Adrenal gland (tissue), 5 donors: Measurements from ENCODE around the gene SLC9B2.

Experiments used
- POLR2A ChIP-seq, 2 donors: fragments of 450-650 bp; IDR thresholded peaks; one replicate each; pipeline ENCODE4 v1.6.1; 2017; ENCODE audit warnings: antibody characterized with exemption in 2 of 2, mild to moderate bottlenecking in 2 of 2, moderate library complexity in 1 of 2
- TF ChIP-seq, protein P1 (sequence below), 6 experiments: fragments of 450-650 bp in 4 of 6; fragments of 200-600 bp in 2 of 6; sonication (generic) in 1 of 6; IDR thresholded peaks; 1 replicate in 5 of 6; 2 replicates in 1 of 6; pipeline versions ENCODE4 v1.5.1 to v1.8.0; 2016 to 2021; ENCODE audit warnings: antibody characterized with exemption in 6 of 6, mild to moderate bottlenecking in 2 of 6, moderate library complexity in 1 of 6
- donor health status: DM: no; HTN: no; CAD: no.

GRCh38 chr4:103073792-103074438 lies 2.6 kb downstream of the SLC9B2 start:
- TF ChIP-seq, protein P1, sequence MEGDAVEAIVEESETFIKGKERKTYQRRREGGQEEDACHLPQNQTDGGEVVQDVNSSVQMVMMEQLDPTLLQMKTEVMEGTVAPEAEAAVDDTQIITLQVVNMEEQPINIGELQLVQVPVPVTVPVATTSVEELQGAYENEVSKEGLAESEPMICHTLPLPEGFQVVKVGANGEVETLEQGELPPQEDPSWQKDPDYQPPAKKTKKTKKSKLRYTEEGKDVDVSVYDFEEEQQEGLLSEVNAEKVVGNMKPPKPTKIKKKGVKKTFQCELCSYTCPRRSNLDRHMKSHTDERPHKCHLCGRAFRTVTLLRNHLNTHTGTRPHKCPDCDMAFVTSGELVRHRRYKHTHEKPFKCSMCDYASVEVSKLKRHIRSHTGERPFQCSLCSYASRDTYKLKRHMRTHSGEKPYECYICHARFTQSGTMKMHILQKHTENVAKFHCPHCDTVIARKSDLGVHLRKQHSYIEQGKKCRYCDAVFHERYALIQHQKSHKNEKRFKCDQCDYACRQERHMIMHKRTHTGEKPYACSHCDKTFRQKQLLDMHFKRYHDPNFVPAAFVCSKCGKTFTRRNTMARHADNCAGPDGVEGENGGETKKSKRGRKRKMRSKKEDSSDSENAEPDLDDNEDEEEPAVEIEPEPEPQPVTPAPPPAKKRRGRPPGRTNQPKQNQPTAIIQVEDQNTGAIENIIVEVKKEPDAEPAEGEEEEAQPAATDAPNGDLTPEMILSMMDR (IDR thresholded peaks at IDR 0.05) = no peak
- no peak for TF ChIP-seq POLR2A (IDR thresholded peaks at IDR 0.05)
